WTC11 (cell line): ENCODE data around the gene UGT3A2. TPM values are rescaled to one million over a fixed set of nuclear protein-coding genes. Genes with fewer than 3 reads are reported as not detected.

ENCODE experiments used
- ATAC-seq: fragments of 200-7000 bp; cut with Tn5 transposase; 2 replicates; pipeline ENCODE4 v1.10.0; 2021; ENCODE audit warnings: mild to moderate bottlenecking, moderate library complexity
- CTCF ChIA-PET: fragments of 300-600 bp; sonication (Branson Sonifier 250); formaldehyde crosslinking; loops from one replicate; lab custom pipeline; 2021; ENCODE audit warnings: antibody characterized with exemption; lab: Charles Lee
- POLR2A ChIA-PET: fragments of 350-600 bp; sonication (Branson Sonifier 250); formaldehyde crosslinking; loops from one replicate; lab custom pipeline; 2021; ENCODE audit warnings: antibody characterized with exemption; lab: Charles Lee
- DNase-seq: peaks from one replicate; pipeline ENCODE4 v3.0.0; 2021; ENCODE audit warnings: low spot score
- H3K27ac Mint-ChIP-seq: 2 replicates; pipeline ENCODE4 v1.8.0; 2021; ENCODE audit warnings: mixed read lengths
- H3K27me3 Mint-ChIP-seq: 2 replicates; pipeline ENCODE4 v1.8.0; 2021; ENCODE audit warnings: low read depth, mild to moderate bottlenecking, moderate library complexity, mixed read lengths
- H3K36me3 Mint-ChIP-seq: 2 replicates; pipeline ENCODE4 v1.8.0; 2021; ENCODE audit warnings: mixed read lengths
- H3K4me1 Mint-ChIP-seq: 2 replicates; pipeline ENCODE4 v1.8.0; 2022; ENCODE audit warnings: mixed read lengths
- H3K4me3 Mint-ChIP-seq: 2 replicates; pipeline ENCODE4 v1.8.0; 2021; ENCODE audit warnings: mild to moderate bottlenecking, moderate library complexity, mixed read lengths
- H3K9me3 Mint-ChIP-seq: 2 replicates; pipeline ENCODE4 v1.8.0; 2021; ENCODE audit warnings: mixed read lengths
- E2F5 ChIP-seq: sonication (generic); formaldehyde crosslinking; IDR thresholded peaks from 2 replicates; pipeline ENCODE4 v1.8.1; 2022; ENCODE audit warnings: mild to moderate bottlenecking, moderate library complexity, missing genetic modification reagents
- GRHL2 ChIP-seq: fragments of 250-450 bp; sonication (Bioruptor Pico); IDR thresholded peaks from 2 replicates; pipeline ENCODE4 v1.8.0; 2022; ENCODE audit warnings: mild to moderate bottlenecking, moderate library complexity; ENCODE audit not compliant: insufficient replicate concordance, severe bottlenecking
- GTF2I ChIP-seq: fragments of 250-450 bp; sonication (Bioruptor Pico); conservative IDR thresholded peaks from 2 replicates; pipeline ENCODE4 v1.4.0; 2021; ENCODE audit warnings: mild to moderate bottlenecking
- NFYB ChIP-seq: sonication (generic); formaldehyde crosslinking; conservative IDR thresholded peaks from 2 replicates; pipeline ENCODE4 v1.8.0; 2022; ENCODE audit warnings: low read depth, missing genetic modification reagents
- PRRX2 ChIP-seq: fragments of 250-450 bp; sonication (Bioruptor Pico); IDR thresholded peaks from 2 replicates; pipeline ENCODE4 v1.8.0; 2021; ENCODE audit warnings: mild to moderate bottlenecking
- RORB ChIP-seq: fragments of 250-450 bp; sonication (Bioruptor Pico); IDR thresholded peaks from 2 replicates; pipeline ENCODE4 v1.9.0; 2021; ENCODE audit warnings: mild to moderate bottlenecking
- USF1 ChIP-seq: sonication (generic); formaldehyde crosslinking; IDR thresholded peaks from 2 replicates; pipeline ENCODE4 v1.8.0; 2022; ENCODE audit warnings: mild to moderate bottlenecking, missing genetic modification reagents
- ZNF138 ChIP-seq: sonication (generic); formaldehyde crosslinking; conservative IDR thresholded peaks from 2 replicates; pipeline ENCODE4 v1.8.1; 2022; ENCODE audit warnings: mild to moderate bottlenecking, moderate library complexity, missing genetic modification reagents
- ZNF232 ChIP-seq: sonication (generic); formaldehyde crosslinking; IDR thresholded peaks from 2 replicates; pipeline ENCODE4 v1.8.0; 2022; ENCODE audit warnings: mild to moderate bottlenecking, missing genetic modification reagents
- ZNF425 ChIP-seq: fragments of 250-450 bp; sonication (Bioruptor Pico); conservative IDR thresholded peaks from 2 replicates; pipeline ENCODE4 v1.9.0; 2021; ENCODE audit warnings: mild to moderate bottlenecking
- total RNA-seq: library from RNA; stranded (reverse); gene quantifications from 3 replicates; pipeline ENCODE4 v1.2.3, GENCODE V29; 2021
- TF ChIP-seq, protein P1 (sequence below): fragments of 250-450 bp; sonication (Bioruptor Pico); IDR thresholded peaks from 2 replicates; pipeline ENCODE4 v1.9.0; 2021; ENCODE audit warnings: mild to moderate bottlenecking, borderline replicate concordance
- TF ChIP-seq, protein P2 (sequence below): sonication (generic); formaldehyde crosslinking; IDR thresholded peaks from 2 replicates; pipeline ENCODE4 v1.8.1; 2023; ENCODE audit warnings: mild to moderate bottlenecking, missing genetic modification reagents
- TF ChIP-seq, protein P3 (sequence below): sonication (generic); formaldehyde crosslinking; IDR thresholded peaks from 2 replicates; pipeline ENCODE4 v1.8.1; 2023; ENCODE audit warnings: mild to moderate bottlenecking, missing genetic modification reagents, moderate library complexity
- TF ChIP-seq, protein P4 (sequence below): sonication (generic); formaldehyde crosslinking; IDR thresholded peaks from 2 replicates; pipeline ENCODE4 v1.8.0; 2022; ENCODE audit warnings: mild to moderate bottlenecking, missing genetic modification reagents

The UGT3A2 gene
- total RNA-seq, 1 experiment from 2014 or later = 13.6 TPM

DNA sequence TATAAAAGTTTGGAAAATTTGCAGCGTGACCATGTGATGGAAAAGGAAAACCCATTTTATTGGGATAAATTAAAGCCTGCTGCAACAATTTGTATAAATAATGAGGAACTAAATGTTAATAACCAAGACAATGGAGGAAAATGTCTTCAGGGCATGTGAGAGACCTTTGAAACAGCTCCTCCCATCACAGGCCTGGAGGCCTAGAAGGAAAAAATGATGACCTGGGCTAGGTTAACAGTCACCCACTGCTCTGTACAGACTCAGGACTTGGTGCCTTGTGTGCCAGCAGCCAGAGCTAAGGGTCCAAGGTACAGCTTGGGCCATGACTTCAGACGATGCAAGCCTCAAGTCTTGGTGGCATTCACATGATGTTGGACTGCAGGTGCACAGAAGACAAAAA is 53.5 kb downstream of the UGT3A2 start:
- H3K27ac Mint-ChIP-seq = no peak overlapping the region
- no peak for ATAC-seq
- no peak for TF ChIP-seq ZNF232 (CRISPR knock-in tag)
- TF ChIP-seq, protein P1, sequence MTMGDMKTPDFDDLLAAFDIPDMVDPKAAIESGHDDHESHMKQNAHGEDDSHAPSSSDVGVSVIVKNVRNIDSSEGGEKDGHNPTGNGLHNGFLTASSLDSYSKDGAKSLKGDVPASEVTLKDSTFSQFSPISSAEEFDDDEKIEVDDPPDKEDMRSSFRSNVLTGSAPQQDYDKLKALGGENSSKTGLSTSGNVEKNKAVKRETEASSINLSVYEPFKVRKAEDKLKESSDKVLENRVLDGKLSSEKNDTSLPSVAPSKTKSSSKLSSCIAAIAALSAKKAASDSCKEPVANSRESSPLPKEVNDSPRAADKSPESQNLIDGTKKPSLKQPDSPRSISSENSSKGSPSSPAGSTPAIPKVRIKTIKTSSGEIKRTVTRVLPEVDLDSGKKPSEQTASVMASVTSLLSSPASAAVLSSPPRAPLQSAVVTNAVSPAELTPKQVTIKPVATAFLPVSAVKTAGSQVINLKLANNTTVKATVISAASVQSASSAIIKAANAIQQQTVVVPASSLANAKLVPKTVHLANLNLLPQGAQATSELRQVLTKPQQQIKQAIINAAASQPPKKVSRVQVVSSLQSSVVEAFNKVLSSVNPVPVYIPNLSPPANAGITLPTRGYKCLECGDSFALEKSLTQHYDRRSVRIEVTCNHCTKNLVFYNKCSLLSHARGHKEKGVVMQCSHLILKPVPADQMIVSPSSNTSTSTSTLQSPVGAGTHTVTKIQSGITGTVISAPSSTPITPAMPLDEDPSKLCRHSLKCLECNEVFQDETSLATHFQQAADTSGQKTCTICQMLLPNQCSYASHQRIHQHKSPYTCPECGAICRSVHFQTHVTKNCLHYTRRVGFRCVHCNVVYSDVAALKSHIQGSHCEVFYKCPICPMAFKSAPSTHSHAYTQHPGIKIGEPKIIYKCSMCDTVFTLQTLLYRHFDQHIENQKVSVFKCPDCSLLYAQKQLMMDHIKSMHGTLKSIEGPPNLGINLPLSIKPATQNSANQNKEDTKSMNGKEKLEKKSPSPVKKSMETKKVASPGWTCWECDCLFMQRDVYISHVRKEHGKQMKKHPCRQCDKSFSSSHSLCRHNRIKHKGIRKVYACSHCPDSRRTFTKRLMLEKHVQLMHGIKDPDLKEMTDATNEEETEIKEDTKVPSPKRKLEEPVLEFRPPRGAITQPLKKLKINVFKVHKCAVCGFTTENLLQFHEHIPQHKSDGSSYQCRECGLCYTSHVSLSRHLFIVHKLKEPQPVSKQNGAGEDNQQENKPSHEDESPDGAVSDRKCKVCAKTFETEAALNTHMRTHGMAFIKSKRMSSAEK (CRISPR knock-in tag) = no peak
- no peak for DNase-seq
- no peak overlapping the region for H3K4me3 Mint-ChIP-seq
- ChIA-PET CTCF (no interaction called here), POLR2A (no interaction called here)
- H3K27me3 Mint-ChIP-seq = peaks cover 17% of the 10 kb centered on the region
- H3K36me3 Mint-ChIP-seq = peaks cover 54% of the 10 kb centered on the region
- peaks cover 95% of the 10 kb centered on the region for H3K9me3 Mint-ChIP-seq
- H3K4me1 Mint-ChIP-seq = no peaks in the 10 kb centered on the region

DNA sequence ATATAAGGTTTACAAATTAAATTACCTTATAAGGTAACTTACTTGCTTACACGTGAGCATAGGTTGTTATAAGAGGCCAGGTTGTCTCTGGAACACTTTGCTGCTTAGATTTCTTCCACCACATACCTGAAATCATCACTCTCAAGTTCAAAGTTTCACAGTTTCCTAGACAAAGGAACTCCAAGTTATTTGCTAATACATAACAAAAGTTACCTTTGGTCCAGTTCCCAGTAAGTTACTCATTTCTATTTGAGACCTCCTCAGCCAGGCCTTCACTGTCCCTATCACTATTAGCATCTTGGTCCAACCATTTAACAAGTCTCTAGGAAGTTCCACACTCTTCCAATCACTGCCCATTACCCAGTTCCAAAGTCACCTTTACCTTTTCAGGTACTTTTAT is 57.0 kb downstream of the UGT3A2 start:
- CTCF ChIA-PET = no interaction called here
- Mint-ChIP-seq H3K9me3 (peaks cover 76% of the 10 kb centered on the region), H3K4me1 (no peaks in the 10 kb centered on the region)
- ATAC-seq (no peak), DNase-seq (no peak)
- TF ChIP-seq, protein P2, sequence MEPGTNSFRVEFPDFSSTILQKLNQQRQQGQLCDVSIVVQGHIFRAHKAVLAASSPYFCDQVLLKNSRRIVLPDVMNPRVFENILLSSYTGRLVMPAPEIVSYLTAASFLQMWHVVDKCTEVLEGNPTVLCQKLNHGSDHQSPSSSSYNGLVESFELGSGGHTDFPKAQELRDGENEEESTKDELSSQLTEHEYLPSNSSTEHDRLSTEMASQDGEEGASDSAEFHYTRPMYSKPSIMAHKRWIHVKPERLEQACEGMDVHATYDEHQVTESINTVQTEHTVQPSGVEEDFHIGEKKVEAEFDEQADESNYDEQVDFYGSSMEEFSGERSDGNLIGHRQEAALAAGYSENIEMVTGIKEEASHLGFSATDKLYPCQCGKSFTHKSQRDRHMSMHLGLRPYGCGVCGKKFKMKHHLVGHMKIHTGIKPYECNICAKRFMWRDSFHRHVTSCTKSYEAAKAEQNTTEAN (CRISPR knock-in tag) = no peak
- TF ChIP-seq ZNF425 (CRISPR knock-in tag) (no peak), USF1 (CRISPR knock-in tag) (no peak), GRHL2 (no peak), NFYB (CRISPR knock-in tag) (no peak), RORB (CRISPR knock-in tag) (no peak), E2F5 (no peak), PRRX2 (no peak), ZNF138 (CRISPR knock-in tag) (no peak), GTF2I (CRISPR knock-in tag) (no peak)
- TF ChIP-seq, protein P3, sequence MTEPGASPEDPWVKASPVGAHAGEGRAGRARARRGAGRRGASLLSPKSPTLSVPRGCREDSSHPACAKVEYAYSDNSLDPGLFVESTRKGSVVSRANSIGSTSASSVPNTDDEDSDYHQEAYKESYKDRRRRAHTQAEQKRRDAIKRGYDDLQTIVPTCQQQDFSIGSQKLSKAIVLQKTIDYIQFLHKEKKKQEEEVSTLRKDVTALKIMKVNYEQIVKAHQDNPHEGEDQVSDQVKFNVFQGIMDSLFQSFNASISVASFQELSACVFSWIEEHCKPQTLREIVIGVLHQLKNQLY (CRISPR knock-in tag) = no peak
- TF ChIP-seq, protein P4, sequence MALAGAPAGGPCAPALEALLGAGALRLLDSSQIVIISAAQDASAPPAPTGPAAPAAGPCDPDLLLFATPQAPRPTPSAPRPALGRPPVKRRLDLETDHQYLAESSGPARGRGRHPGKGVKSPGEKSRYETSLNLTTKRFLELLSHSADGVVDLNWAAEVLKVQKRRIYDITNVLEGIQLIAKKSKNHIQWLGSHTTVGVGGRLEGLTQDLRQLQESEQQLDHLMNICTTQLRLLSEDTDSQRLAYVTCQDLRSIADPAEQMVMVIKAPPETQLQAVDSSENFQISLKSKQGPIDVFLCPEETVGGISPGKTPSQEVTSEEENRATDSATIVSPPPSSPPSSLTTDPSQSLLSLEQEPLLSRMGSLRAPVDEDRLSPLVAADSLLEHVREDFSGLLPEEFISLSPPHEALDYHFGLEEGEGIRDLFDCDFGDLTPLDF (CRISPR knock-in tag) = no peak
- TF ChIP-seq, all 79 proteins: peak for 0
- Mint-ChIP-seq H3K27me3 (peaks cover 12% of the 10 kb centered on the region), H3K4me3 (no peak overlapping the region), H3K27ac (no peak overlapping the region), H3K36me3 (peaks cover 51% of the 10 kb centered on the region)
- POLR2A ChIA-PET = no interaction called here
